K562 (cell line): Measurements from ENCODE around the gene CTBP2. TPM values are rescaled to one million over a fixed set of nuclear protein-coding genes. Genes with fewer than 3 reads are reported as not detected.

Experiments
- ATF1 ChIP-seq, 2 experiments: fragments of 450-650 bp in 1 of 2; IDR thresholded peaks; 2 replicates each; pipeline ENCODE4 v1.6.1; 2016; ENCODE audit warnings: missing compliant biosample characterization in 1 of 2, missing genetic modification characterization in 1 of 2
- FOXP1 ChIP-seq: sonication (generic); formaldehyde crosslinking; IDR thresholded peaks from 2 replicates; pipeline ENCODE4 v1.8.0; 2022; ENCODE audit warnings: mild to moderate bottlenecking, missing genetic modification reagents
- JUND ChIP-seq, 2 experiments: IDR thresholded peaks; 2 replicates in 1 of 2; 3 replicates in 1 of 2; pipeline ENCODE4 v1.6.1; 2011; ENCODE audit warnings: borderline replicate concordance in 2 of 2, low read depth in 2 of 2, low read length in 2 of 2, improper control_type of control experiment in 1 of 2, missing biosample characterization in 1 of 2, missing genetic modification characterization in 1 of 2, missing genetic modification reagents in 1 of 2
- PYGO2 ChIP-seq: fragments of 450-650 bp; IDR thresholded peaks from 2 replicates; pipeline ENCODE4 v1.6.1; 2016; ENCODE audit warnings: mild to moderate bottlenecking, missing genetic modification characterization, moderate library complexity, missing compliant biosample characterization
- polyA plus RNA-seq, 8 experiments: library from polyadenylated mRNA; depleted of rRNA in 4 of 8; stranded (reverse) in 5 of 8; unstranded in 3 of 8; fragments of >200 nt; fragmentation: Nextera tagmentation in 2 of 8; fragmentation: Illumina TruSeq in 1 of 8; extraction: Ambion mirVana in 2 of 8; extraction: Trizol in 1 of 8; gene quantifications; 2 replicates each; pipeline versions ENCODE4 v1.2.1 to v1.2.3, GENCODE V29; 2011 to 2014; ENCODE audit warnings: inconsistent platforms in 1 of 8, missing spikeins in 1 of 8
- total RNA-seq, 7 experiments: library from RNA; depleted of rRNA in 6 of 7; stranded (reverse); fragments of >200 nt in 6 of 7; fragmentation: Illumina TruSeq in 2 of 7; extraction: Trizol in 2 of 7; gene quantifications; 2 replicates each; pipeline versions ENCODE4 v1.2.1 to v1.2.3, GENCODE V29; 2011 to 2021; ENCODE audit warnings: low replicate concordance in 1 of 7
- TF ChIP-seq, protein P1 (sequence below), 2 experiments: fragments of 450-650 bp; IDR thresholded peaks; 2 replicates each; pipeline ENCODE4 v1.6.1; 2016
- TF ChIP-seq, protein P2 (sequence below): IDR thresholded peaks from 2 replicates; pipeline ENCODE4 v1.6.1; 2011; ENCODE audit warnings: borderline replicate concordance, low read depth, mild to moderate bottlenecking, moderate library complexity, low read length; ENCODE audit not compliant: insufficient read depth, poor library complexity, severe bottlenecking
- TF ChIP-seq, protein P3 (sequence below): fragments of 450-650 bp; IDR thresholded peaks from one replicate; pipeline ENCODE4 v1.6.1; 2018; ENCODE audit warnings: mild to moderate bottlenecking, moderate library complexity; ENCODE audit not compliant: partially characterized antibody

Gene CTBP2
- total and polyA plus RNA-seq, 9 of the 15 experiments (the other 6 are each of a cell fraction or from before 2014, with no cell fraction given): 1.3 to 8.8 (median 5.1) TPM

DNA sequence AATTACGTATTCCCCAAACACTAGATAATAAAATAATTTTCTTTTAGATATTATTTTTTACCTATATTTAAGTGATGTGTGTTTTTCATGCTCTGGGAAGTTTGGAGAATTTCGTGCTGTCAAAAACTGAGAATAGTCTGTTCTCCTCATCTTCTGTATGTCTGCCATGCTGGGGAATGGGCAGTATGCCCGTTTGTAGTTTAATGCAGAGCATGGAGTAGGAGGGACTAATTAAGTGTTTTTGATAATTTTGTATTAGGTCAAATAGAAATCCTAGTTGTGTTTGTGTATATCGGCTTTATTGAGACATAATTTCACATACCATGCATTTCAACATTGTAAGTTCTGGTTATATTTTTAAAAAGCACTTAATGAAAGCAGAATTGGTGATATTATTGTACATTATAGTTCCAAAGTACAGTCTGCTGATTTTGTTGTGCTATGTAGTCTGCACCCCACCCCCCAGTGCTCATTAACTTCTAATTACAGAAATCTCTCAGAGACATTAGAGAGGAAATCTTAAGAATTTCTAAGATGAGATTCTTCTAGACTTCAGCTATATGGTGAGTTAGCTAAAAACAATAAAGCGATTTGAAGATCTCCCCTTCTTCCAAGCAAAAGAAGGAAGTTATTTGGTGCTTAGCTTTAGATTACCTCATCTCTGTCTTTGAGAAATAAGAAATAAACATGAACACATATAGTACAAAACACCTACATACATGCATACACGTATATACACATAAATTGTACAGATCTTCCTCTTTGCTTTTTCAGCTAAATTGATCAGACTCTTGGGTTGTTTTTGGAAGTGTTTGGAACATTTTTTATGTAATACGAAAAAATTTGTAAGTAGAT, 196.3 kb downstream of the CTBP2 start (continued):
- TF ChIP-seq ATF1 (CRISPR knock-in tag; IDR thresholded peaks at IDR 0.05) (no peak), ATF1 (tag; IDR thresholded peaks at IDR 0.05) (no peak), PYGO2 (no peak), FOXP1 (CRISPR knock-in tag) (no peak), JUND (IDR thresholded peaks at IDR 0.05; ENCODE audit: borderline replicate concordance, low read depth, low read length) (no peak), JUND (tag; IDR thresholded peaks at IDR 0.05; ENCODE audit: borderline replicate concordance, low read depth, low read length) (no peak)
- TF ChIP-seq, protein P1, sequence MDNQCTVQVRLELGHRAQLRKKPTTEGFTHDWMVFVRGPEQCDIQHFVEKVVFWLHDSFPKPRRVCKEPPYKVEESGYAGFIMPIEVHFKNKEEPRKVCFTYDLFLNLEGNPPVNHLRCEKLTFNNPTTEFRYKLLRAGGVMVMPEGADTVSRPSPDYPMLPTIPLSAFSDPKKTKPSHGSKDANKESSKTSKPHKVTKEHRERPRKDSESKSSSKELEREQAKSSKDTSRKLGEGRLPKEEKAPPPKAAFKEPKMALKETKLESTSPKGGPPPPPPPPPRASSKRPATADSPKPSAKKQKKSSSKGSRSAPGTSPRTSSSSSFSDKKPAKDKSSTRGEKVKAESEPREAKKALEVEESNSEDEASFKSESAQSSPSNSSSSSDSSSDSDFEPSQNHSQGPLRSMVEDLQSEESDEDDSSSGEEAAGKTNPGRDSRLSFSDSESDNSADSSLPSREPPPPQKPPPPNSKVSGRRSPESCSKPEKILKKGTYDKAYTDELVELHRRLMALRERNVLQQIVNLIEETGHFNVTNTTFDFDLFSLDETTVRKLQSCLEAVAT (IDR thresholded peaks at IDR 0.05): no peak
- TF ChIP-seq, protein P2, sequence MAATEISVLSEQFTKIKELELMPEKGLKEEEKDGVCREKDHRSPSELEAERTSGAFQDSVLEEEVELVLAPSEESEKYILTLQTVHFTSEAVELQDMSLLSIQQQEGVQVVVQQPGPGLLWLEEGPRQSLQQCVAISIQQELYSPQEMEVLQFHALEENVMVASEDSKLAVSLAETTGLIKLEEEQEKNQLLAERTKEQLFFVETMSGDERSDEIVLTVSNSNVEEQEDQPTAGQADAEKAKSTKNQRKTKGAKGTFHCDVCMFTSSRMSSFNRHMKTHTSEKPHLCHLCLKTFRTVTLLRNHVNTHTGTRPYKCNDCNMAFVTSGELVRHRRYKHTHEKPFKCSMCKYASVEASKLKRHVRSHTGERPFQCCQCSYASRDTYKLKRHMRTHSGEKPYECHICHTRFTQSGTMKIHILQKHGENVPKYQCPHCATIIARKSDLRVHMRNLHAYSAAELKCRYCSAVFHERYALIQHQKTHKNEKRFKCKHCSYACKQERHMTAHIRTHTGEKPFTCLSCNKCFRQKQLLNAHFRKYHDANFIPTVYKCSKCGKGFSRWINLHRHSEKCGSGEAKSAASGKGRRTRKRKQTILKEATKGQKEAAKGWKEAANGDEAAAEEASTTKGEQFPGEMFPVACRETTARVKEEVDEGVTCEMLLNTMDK: no peak
- TF ChIP-seq, protein P3, sequence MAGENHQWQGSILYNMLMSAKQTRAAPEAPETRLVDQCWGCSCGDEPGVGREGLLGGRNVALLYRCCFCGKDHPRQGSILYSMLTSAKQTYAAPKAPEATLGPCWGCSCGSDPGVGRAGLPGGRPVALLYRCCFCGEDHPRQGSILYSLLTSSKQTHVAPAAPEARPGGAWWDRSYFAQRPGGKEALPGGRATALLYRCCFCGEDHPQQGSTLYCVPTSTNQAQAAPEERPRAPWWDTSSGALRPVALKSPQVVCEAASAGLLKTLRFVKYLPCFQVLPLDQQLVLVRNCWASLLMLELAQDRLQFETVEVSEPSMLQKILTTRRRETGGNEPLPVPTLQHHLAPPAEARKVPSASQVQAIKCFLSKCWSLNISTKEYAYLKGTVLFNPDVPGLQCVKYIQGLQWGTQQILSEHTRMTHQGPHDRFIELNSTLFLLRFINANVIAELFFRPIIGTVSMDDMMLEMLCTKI: no peak
